CD4-positive, alpha-beta T cell treated with Interleukin-12 subunit alpha and Interleukin-12 subunit beta, for 1 hour (primary cell): ENCODE measurements around the gene PUS1.

Source experiments
- DNase-seq: peaks from one replicate; pipeline ENCODE4 v3.0.0-alpha.2; 2020

The PUS1 gene

GRCh38 chr12:131903270-131904255 is 25.5 kb upstream of the PUS1 start:
- no peak for DNase-seq

- no peak for DNase-seq
Measured at GRCh38 chr12:131904346-131904745, 24.7 kb upstream of the PUS1 start.

GRCh38 chr12:131905081-131905629 is 23.9 kb upstream of the PUS1 start:
- DNase-seq: no peak

- no peak for DNase-seq
Measured at GRCh38 chr12:131905630-131906091, 23.4 kb upstream of the PUS1 start.

GRCh38 chr12:131907379-131908091 is 21.5 kb upstream of the PUS1 start:
- no peak for DNase-seq

GRCh38 chr12:131908092-131909080 is 20.7 kb upstream of the PUS1 start:
- no peak for DNase-seq

GRCh38 chr12:131909081-131909751 is 19.9 kb upstream of the PUS1 start:
- no peak for DNase-seq

- DNase-seq: no peak
Measured at GRCh38 chr12:131909752-131910219, 19.3 kb upstream of the PUS1 start.

GRCh38 chr12:131910302-131911027 is 18.6 kb upstream of the PUS1 start:
- no peak for DNase-seq

- no peak for DNase-seq
Measured at GRCh38 chr12:131911028-131911650, 17.9 kb upstream of the PUS1 start.

- DNase-seq: no peak
Measured at GRCh38 chr12:131911851-131912477, 17.1 kb upstream of the PUS1 start.

- DNase-seq: no peak
Measured at GRCh38 chr12:131912518-131913274, 16.4 kb upstream of the PUS1 start.

- no peak for DNase-seq
Measured at GRCh38 chr12:131913666-131914065, 15.4 kb upstream of the PUS1 start.

GRCh38 chr12:131914179-131914702 is 14.8 kb upstream of the PUS1 start:
- DNase-seq: no peak

- DNase-seq: no peak
Measured at GRCh38 chr12:131915000-131915689, 13.9 kb upstream of the PUS1 start.

GRCh38 chr12:131915823-131916222 is 13.3 kb upstream of the PUS1 start:
- no peak for DNase-seq

- no peak for DNase-seq
Measured at GRCh38 chr12:131916306-131917138, 12.6 kb upstream of the PUS1 start.
